ELF-1 (cell line): ENCODE results near the gene RBMS1.

Experiments
- DNase-seq: peaks from one replicate; pipeline ENCODE4 v3.0.0-alpha.2; 2016; ENCODE audit warnings: low read depth, low spot score

The RBMS1 gene

DNA sequence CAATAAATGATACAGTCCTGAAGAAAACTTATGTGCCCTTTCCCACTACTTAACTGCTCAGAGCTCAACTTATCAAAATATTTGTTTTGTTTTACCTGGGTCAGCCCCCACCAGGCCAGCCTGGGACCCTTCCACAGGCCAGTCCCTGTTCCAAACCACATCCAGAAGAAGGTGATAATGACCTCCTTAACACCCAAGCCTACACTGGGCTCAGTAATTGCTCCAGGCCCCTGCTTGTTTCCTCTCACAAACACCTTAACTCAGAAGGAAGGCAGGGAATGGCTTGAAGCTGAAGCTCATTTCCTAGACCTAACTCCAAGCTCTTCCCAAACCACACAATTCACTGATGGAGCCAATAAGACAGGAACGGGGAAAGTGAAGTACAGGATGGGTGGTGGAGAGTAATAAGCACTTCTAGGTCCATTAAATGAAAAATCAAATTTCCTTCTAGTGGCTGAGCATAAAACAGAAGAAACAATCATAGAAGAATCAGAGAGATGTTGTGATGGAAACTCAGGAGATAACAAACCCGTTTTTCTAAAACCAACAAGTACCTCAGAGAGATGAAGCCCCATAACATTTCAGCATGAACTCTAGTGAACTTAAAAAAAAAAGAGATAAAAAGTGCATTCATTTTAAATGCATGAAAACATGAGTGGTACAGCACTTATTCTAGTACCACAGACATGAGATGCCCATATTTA, 160.1 kb downstream of the RBMS1 start:
- peak; percentile 14 for DNase-seq

DNA sequence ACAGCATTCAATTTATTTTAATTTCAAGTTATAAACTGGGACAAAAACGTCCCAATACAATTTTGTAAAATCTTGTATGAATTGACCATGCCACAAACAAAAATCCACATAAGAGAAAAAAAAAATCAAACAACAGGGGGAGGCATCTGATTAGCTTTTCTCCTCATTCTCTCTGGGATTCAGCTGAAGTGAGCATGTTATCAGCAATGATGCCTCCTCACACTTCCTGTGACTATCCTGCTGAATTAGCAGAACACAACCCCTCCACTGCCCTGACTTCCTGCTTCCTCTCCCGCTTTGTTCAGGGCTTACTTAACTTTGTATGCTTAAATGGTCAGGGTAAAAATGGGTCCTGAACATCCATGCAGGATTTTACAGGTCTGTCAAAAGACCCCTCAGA, 161.3 kb downstream of the RBMS1 start:
- DNase-seq: no peak

DNA sequence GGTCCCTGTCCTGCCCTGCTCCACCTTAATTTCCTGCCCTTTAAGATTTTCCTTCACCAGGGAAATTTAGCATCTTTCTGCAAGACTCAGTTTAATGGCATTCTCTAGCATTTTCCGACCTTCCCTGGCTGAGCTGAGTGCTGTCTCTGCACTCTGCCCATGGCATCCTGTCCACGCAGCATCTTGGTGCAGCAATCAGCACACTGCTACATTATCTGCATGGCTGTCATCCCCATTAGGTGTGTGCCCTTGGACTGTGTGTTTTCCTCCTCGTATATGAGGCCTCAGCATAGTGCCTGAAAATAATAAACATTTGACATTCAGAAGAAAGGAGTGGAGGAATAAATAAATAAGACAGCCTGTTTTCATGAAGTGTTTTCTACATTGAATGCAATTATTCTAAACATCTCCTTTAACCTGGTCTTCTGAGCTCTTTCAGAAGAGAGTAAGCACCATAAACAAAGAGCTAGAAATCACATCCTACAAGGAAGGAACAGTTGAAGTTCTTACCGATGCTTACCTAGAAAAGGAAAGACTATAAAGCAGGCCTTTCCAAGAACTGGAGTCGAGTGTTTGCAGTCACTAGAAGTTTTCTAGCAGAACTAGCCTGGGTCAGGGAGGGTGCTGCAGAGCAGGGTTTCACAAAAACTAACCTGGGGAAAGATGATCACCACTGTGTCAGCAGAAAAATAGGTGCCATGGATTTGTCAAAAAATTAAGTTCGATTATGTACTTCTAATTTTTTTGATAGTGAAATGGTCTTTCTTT, 162.2 kb downstream of the RBMS1 start:
- DNase-seq: no peak

DNA sequence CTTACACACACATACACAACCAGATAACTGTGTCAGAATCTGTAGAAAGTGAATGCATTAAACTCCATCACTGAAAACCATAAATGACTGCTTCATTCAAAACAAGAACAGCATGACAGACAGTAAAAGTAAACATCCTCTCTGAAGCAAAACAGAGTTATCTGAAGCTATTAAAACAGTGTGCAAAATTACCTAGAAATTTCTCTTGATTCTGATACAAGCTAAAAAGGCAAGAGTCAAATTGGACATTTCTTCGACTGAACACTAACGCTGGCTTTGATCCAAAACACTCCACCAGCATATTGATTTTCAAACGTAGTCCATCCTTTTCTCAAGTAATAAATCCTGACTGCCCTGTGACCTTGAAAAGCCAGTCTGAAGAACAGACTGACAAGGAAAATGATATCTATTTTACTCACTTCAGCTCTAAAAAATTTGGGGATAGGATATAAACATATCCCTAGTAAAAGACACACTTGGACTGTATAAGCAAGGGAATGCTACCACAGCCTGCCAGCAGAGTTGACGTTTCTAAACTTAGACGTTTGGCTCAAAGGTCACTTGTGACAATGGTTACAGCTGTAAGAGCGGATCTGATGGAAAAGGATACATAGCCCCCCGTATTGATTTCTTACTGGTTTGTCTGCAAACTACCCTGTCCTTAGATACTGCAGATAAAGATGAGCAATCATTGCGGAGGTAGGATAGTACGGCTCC, 164.6 kb downstream of the RBMS1 start:
- no peak for DNase-seq

DNA sequence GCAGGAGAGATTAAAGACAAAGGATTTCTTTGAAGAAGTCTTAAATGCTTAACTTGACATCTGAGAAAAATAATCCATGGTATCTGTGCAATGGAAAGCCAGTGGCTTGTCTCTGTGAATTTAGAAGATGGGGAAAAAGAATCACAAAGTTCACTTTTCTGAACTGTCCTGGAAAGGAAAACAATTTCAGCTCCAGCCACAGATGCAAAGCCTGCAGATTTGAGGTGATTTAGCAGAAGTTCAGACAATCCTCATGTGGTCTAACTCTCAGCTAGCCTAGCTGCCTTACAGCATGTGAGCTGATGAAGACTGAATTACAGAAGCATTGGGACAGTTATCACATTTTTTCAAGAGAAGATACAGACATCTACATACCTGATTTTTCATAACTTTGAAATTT, 166.8 kb downstream of the RBMS1 start:
- no peak for DNase-seq

DNA sequence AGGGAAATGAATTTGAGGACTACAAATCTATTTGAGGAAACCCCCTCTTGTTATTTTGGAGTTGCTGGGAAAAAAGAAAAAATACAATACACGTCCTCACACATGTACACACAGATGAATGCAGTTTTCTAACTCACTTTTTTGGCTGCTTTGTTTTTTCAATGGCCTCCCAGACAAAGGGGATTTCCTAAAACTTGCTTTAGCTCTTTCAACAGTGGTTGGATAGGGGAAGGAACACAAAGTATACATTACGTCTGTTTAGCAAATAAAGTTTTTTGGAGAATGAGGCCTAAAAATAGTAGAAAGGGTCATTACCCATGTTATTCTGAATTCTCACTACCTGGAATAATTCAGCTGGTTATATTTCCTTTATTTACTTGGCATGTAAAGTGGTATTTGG, 168.2 kb downstream of the RBMS1 start:
- no peak for DNase-seq

DNA sequence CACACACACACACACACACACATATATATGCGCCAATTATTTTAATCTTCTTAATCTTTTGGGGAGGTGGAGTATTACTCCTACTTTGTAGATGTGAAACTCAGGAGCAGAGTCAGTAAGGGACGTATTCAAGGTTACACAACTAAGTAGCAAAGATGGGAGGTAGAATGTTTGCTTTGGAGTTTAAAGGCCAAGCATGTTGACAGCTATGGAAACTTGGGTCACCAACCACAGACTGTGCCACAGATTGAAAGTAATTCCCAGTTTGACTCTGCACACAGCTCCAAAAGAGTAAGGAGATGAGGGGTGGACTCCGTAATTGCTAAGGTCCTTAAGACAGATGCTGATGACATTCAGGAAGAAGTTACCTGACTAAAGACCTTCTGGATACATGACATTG, 168.7 kb downstream of the RBMS1 start:
- no peak for DNase-seq

DNA sequence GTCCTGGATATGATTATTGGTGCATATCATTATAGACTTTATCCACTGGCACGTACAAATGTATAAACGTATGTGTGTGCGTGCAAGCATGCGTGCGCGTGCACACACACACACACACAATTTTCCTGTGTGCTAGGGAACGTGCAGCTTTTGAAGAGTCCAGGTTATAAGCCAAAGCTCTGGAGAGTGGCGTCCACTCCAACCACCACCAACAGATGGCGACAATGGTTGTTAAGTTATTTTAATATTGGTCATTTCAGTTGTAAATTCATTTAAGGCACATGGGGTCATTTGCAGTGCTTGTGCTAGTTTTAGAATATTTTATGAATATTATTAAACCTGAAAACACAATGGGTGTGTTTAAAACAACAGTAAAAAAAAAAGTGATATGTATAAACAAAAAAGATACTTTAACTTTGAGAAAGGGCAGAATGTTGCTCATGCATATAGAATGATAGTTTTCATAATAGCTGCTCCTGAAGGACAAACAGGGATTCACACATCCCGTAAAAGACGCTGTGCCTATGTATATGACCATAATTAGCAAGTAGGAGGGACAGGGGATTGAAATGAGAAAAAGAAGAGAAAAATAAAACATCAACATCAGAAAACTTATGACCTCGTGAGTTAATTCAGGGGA, 169.3 kb downstream of the RBMS1 start:
- peak; percentile 40 for DNase-seq

DNA sequence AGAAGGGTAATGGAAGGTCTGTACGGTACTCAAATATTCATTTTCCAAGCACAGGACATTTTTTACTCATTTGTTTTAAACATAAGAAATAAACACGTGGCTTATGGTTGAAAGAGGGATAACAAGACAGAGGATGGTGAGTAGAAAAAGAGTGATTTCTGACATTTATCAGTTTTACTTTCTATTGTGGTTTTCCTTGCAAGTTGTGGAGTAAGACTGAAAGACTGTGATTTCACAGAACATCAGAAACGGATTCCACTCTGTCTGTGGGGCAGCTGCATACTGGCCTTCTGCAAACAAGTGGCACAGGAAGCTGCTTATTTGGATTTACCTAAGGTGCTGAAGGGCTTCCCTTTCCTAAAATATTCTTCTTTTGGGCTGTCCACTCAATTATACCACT, 171.3 kb downstream of the RBMS1 start:
- no peak for DNase-seq

DNA sequence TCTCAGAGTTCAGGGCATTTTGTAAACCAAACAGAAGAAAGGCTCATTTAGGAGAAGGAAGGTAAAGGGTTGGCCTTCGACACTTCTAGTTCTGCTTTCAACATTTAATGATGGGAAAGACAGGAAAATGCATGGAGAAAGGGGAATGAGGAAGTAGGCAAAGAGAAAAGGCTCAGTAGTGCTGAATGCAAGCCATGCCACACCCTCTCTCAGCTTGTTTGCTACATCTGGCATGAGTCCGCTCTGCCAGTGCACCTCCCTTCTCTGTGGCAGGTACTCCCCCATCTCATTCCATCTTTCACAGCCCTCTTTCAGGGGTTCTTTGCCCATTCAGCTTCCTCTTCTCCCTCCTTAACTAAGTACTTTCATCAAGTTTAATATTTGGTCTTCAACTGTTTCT, 172.6 kb downstream of the RBMS1 start:
- DNase-seq: no peak

DNA sequence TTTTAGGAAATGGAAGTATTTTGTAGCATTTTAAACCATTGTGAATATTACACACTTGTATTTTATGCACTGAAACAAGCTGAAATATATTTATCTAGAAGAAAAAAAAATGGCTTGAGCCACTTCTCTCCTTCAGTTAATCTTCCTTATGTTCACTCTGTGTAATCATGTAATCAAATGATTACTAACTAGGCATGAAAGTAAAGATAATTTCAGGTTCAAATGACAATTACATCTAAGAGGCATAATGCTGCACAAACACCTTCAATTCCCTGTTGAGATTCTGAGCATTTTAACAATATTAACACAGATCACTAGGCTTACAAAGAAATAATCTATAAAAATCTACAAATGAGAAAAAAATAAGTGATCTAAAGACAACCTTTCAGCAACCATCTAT, 173.9 kb downstream of the RBMS1 start:
- no peak for DNase-seq

DNA sequence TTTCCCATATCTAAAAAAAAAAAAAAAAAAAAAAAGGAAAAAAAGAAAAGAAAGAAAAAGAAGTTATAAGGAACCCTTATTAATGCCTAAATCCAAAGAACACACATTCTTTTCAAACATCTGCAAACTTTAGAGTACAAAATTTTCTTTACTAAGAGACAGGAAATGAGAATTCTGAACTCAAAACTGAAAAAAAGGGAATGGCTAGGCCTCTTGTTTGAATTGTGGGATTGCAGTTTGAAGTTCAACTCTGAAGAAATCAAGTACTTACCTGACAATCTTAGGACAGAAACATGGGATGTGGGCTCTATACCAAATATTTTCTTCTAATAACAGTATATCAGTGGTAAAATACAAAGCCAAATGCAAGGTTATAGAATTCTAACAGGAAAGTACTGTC, 175.4 kb downstream of the RBMS1 start:
- DNase-seq: no peak

DNA sequence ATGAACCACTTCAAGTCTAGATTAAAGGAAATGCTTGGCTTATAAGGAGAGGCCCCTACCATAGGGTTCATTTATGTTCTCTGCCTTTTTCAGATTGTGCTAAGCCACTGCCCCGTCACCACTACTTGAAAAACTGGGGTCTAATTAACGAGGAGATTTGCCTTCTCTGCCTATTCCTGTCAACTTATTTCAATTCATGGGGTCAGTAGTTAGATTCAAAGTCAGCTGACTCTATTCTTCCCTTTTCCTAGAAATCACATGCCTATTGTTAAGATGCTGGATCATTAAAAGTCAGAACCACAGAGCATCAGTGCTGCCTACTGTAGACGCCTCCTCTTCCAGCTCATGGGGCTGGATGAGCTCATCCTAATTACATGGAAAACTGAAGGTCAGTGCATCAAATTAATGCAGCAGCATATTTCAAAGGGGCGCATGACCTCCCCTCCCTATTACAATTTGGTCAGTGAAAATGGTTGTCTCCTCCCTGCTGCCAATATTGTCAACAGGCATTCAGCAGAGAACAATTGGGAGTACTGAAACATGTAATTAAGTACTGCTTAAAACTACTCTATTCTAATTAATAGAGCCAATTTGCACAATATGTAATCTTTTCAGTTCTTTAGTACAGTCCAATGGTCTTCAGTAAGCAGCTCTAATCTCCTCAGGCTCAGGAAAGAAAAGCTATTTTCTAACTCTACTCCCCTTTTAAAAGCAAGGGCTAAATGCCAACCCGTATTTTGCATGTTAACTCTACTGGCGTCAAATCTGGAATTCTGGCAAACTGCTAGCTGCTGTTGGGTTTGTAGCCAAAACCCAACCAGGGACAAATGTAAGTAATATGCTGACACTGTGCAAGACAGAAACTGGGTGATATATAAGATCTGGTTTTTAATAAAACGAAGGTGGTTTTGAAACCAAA, 176.2 kb downstream of the RBMS1 start:
- DNase-seq: no peak

DNA sequence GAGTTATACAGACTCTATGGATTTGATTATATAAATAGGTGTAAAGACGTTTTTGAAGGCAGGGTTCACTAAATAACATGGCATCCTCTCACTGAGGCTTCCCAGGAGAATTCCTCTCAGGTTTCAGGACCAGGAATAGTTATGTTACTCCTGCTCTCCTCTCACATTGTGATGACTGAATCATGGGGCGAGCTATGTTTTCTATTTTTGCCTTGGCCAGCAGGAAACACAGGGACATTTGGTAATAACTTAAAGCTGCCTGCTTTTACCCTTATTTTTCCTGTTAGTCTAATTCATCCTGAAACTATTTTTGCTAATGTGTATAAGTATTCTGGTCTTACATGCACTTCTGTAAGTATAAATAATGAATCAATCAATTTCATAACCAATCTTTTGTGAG, 178.3 kb downstream of the RBMS1 start:
- no peak for DNase-seq

DNA sequence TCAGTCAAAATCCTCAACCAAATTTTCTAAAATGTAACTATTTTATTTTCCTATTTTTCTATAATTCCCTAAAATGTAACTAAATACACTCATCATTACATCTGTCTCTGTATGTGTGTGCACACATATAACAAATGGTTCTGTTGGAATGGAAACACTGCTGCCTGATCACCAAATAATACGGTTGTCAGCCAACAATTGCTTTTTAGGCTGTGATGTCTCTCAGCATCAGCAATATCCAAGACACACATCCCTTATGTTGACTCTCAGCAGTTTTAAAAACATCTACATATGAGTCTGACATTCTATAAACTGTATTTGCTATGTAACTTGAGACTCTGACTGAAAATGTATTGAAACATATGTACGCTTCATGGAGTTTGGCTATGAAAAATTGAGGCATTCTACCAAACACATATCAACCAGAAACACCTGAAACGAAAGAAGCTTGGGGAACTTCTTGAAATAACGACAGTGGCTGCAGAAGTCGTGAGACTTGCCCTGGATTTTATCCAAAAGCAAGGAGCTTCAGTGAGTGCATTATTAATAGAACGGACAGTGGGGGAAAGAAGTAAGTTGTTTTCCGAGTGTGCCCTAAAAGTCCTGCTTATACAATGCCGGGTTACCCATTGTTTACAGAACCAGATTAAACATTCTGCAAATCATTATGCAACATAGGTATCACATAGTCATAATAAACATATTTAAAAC, 183.3 kb downstream of the RBMS1 start:
- DNase-seq: no peak

DNA sequence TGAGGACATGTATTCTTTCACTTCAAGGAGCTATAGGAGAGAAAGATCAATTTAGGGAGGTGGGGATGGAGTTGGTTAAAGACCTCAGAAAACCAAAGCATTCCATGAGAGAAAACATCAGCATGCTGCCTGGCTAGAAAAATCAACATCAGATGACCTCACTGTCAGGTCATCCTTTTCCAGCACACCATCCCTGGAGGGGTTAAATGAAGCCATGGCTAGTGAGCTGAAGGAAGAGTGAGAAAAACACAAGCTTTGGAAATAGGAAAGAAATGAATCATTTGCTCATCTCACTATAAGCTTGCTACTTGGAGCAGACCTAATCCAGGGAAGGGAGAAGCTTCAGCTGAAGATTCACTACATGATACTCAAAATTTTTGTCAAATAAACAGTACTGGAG, 184.0 kb downstream of the RBMS1 start:
- DNase-seq: no peak

DNA sequence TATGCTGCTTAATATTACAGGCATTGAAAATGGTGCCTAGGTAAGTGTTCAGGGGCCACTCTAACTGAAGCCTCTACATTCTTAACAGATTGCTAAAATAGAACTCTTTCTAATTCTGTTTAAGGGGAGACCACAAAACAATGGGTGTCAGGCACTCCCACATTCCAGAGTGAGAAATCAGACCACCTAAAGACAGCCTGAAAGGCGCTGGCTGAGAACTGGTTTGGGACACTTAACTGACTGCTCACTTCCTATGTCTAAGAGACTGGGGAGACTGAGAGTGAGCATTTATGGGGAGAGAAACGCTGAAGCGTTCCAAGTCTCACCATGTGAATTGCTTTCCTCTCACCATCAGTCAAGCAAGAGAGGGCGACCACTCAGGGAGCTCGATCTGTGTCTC, 184.7 kb downstream of the RBMS1 start:
- DNase-seq: no peak

DNA sequence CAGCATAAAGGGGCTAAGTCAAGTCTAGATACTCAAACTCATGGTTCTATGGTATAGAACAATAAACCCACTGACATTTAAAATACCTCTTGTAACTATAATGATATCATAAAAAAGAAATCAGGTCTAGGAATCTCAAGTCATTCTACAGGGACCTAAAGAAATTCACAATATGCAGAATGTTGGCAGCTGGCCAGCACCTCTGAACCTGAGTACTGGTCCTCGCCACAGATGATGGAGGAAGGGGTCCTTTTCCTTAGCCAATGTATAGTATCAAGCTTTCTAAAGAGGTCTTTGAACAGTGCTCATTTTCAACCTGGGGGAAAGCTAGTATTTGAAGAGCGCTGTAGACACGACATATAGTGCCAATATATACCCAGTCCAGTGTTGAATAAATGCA, 185.1 kb downstream of the RBMS1 start:
- DNase-seq: no peak

DNA sequence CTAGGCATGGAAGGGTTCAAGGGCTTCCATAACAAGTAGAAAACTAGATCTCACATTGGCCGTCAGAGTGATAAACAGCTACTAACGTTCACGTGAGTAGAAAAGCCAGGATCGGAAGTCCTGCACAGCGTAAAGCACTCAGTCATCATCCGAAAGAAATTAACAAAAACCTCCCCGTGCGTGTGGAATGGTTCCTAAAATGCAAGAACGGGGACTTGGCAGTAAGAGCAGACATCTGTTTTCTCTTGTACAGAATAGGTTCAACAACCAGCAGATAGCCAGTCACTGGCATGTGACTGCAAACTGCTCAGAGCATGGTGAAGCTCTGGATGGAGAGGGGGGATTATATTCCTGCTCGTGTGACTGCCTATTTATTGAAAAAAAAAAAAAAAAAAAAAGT, 186.6 kb downstream of the RBMS1 start:
- DNase-seq: no peak

DNA sequence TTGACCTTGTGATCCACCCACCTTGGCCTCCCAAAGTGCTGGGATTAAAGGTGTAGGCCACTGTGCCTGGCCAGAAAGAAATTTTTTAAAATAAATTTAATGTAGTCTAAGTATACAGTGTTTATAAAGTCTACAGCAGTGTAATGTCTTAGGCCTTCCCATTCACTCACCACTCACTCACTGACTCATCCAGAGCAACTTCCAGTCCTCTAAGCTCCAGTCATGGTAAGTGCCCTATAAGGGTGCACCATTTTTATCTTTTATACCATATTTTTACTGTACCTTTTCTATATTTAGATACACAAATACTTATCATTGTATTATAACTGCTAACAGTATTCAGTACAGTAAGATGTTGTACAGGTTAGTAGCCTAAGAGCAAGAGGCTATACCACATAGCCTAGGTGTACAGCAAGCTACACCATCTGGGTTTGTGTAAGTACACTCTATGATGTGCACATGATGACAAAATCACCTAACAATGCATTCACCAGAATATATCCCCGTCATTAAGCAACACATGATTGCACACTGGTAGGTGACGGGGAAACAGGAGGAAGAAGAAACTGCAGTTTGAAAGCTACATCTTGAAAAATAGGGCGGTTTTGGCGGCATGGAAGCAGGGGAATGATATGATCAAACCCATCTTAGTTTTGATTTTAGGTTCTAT, 188.4 kb downstream of the RBMS1 start:
- DNase-seq: no peak
